ENCODE measurements around the gene SLC2A1.

SLC2A1 gene

DNA sequence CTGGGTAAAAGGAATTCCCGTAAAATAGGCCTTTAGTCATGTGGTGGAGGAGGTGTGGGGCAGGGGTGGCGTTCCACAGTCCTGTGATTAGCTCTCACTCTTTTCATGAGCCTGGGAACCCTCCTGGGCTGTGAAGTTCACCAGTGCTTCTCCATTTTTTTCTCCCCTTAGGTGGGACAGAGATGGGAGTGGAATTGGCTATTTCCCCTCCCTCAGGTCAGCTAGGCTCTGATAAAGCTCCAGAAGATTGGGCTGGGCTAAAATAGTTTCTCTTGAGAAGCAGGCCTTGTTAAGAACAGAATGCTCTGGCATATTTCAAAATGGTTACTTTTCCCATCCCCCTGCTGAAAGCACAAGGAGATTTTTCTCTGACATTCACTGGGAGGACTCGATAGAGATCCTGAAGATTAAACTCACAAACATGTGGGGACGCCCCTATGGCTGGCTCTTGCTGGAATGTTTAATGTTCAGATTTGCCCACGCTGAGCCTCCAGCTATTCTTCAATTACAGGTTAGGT, 33.4 kb upstream of the SLC2A1 start:
- TF ChIP-seq, protein P1, sequence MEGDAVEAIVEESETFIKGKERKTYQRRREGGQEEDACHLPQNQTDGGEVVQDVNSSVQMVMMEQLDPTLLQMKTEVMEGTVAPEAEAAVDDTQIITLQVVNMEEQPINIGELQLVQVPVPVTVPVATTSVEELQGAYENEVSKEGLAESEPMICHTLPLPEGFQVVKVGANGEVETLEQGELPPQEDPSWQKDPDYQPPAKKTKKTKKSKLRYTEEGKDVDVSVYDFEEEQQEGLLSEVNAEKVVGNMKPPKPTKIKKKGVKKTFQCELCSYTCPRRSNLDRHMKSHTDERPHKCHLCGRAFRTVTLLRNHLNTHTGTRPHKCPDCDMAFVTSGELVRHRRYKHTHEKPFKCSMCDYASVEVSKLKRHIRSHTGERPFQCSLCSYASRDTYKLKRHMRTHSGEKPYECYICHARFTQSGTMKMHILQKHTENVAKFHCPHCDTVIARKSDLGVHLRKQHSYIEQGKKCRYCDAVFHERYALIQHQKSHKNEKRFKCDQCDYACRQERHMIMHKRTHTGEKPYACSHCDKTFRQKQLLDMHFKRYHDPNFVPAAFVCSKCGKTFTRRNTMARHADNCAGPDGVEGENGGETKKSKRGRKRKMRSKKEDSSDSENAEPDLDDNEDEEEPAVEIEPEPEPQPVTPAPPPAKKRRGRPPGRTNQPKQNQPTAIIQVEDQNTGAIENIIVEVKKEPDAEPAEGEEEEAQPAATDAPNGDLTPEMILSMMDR (IDR thresholded peaks at IDR 0.05; ENCODE audit: control insufficient read depth, extremely low read depth, insufficient read depth): no peak
- DNase-seq (ENCODE audit: low read depth): no peak
- no peak overlapping the region for H3K4me3 ChIP-seq (ENCODE audit: low read depth, low read length)

DNA sequence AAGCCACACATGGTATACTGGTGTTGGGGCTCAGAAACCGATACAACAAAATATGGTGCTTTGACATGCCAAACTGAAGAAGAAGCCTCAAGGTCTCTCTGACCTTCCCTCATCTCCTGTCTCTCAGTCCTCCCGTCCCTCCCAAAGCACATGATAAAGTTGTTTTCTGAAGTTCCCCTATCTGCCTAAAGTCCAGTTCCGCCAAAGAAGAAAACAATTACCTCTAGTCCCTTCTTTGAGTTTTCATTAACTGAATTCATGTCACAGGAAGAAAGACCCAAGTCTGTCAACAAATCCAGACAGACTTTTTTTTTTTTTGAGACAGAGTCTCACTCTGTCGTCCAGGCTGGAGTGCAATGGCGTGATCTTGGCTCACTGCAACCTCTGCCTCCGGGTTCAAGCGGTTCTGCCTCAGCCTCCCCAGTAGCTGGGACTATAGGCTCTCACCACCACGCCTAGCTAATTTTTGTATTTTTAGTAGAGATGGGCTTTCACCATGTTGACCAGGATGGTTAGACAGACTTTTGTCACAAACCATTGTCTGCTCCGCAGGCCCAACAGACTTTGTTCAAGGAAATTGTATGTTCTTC, 32.2 kb upstream of the SLC2A1 start:
- no peak for DNase-seq (ENCODE audit: low read depth)
- no peak overlapping the region for H3K4me3 ChIP-seq (ENCODE audit: low read depth, low read length)
- TF ChIP-seq, protein P1 (IDR thresholded peaks at IDR 0.05; ENCODE audit: control insufficient read depth, extremely low read depth, insufficient read depth): no peak

DNA sequence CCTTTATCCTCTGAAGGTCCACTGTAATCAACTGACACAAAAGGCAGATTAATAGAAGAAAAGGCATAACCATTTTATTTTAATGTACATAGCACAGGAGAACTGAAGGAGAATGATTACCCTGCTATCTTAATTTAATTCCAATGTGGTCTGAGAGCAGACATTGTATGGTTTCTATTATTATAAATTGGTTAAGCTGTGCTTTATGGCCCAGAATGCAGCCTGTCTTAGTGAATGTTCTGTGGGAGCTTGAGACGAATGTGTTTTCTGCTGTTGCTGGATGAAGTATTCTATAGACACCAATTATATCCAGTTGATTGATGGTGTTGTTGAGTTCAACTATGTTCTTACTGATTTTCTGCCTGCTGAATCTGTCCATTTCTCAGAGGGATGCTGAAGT, 25.0 kb upstream of the SLC2A1 start:
- TF ChIP-seq, protein P1 (IDR thresholded peaks at IDR 0.05; ENCODE audit: control insufficient read depth, extremely low read depth, insufficient read depth): no peak
- no peak for DNase-seq (ENCODE audit: low read depth)
- H3K4me3 ChIP-seq (ENCODE audit: low read depth, low read length): no peak overlapping the region

DNA sequence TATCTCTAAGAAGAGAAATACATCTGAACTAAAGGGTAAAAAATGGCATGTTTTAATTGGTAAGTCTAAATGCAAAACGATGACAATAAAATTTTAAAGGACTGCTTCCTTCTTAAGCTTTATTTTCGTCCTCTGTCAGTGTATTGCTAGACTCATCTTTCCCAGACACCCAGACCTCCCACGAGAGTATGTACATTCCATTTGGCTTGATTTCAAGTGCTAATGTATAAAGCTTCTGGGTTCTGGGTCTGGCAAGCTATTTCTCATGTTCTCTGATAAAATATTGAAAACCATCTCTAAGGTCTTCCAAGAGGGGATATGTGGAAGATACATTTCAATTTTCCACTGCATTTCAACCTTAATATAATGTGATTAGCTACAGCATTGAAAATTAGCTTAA, 24.6 kb upstream of the SLC2A1 start:
- DNase-seq (ENCODE audit: low read depth): no peak
- TF ChIP-seq, protein P1 (IDR thresholded peaks at IDR 0.05; ENCODE audit: control insufficient read depth, extremely low read depth, insufficient read depth): no peak
- no peak overlapping the region for H3K4me3 ChIP-seq (ENCODE audit: low read depth, low read length)

DNA sequence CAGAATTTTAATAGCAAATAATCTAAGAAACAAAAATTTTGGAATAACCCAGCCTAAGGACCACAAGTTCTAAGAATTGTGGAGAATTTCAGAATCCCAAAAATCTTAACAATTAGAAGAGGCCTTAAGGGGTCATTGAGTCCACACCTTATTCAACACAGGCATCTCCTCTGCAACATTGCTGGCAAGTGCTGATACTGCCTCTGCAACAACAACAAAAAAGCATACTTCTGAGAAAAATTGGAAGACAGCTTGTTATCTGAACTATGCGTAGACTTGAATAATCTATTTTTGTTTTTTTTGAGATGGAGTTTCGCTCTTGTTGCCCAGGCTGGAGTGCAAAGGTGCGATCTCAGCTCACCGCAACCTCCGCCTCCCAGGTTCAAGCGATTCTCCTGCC, 24.0 kb upstream of the SLC2A1 start:
- no peak for DNase-seq (ENCODE audit: low read depth)
- TF ChIP-seq, protein P1 (IDR thresholded peaks at IDR 0.05; ENCODE audit: control insufficient read depth, extremely low read depth, insufficient read depth): no peak
- no peak overlapping the region for H3K4me3 ChIP-seq (ENCODE audit: low read depth, low read length)

DNA sequence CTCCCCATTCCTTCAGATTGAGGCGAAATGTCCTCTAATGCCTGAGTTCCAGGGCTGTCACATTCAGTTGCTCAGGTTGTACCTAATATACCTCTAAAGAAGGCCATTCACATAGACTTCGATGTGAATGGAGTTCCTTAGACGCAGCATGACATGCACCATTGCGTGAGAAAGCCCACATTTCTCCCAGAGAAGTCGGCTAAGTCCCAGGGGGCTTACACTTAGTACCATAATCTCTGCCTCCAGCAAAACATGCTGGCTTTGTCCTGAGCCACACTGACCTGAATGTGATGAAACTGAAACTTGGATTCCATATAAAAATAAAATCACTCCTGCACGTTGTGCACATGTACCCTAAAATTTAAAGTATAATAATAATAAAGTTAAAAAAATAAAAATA, 23.2 kb upstream of the SLC2A1 start:
- TF ChIP-seq, protein P1 (IDR thresholded peaks at IDR 0.05; ENCODE audit: control insufficient read depth, extremely low read depth, insufficient read depth): no peak
- no peak overlapping the region for H3K4me3 ChIP-seq (ENCODE audit: low read depth, low read length)
- no peak for DNase-seq (ENCODE audit: low read depth)

DNA sequence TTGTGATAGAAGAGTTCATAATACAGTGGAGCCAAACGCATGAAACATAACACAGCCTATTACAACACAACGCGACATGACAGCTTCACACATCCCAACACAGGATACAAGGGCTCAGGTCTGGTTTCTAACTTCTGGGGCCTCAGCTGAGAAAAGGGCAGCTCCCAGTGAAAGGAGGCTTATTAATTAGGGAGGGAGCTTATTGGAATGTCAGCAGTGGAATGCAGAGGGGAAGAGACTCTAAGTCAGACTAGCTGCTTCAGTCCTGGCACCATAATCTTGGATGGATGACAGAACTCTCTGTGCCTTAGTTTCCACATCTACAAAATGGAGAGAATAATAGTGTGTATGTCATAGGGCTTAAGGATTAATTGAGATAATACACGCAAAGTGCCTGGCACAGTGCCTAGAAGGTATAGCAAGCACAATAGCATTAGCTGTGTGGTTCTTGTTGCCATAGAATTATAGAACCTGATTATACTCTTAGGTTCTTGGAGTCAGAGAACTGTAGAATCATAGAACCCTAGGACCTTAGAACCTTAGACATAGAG, 22.7 kb upstream of the SLC2A1 start:
- TF ChIP-seq, protein P1 (IDR thresholded peaks at IDR 0.05; ENCODE audit: control insufficient read depth, extremely low read depth, insufficient read depth): no peak
- no peak overlapping the region for H3K4me3 ChIP-seq (ENCODE audit: low read depth, low read length)
- no peak for DNase-seq (ENCODE audit: low read depth)
